Right lobe of liver (tissue), 6 donors: Measurements from ENCODE around the gene DNAH1. TPM values are rescaled to one million over a fixed set of nuclear protein-coding genes. Genes with fewer than 3 reads are reported as not detected.
A peak's percentile ranks its signal among the peaks of the same experiment; 100 is the strongest.

Experiments used
- ATAC-seq, 4 donors: fragments of 200-7000 bp; cut with Tn5 transposase; one replicate each; pipeline ENCODE4 v1.9.1; 2020; ENCODE audit warnings: mild to moderate bottlenecking in 4 of 4, moderate library complexity in 4 of 4
- DNase-seq, 3 donors: peaks; one replicate each; pipeline ENCODE4 v3.0.0-alpha.2; 2020
- H3K27ac ChIP-seq, 3 donors: fragments of 200-600 bp; one replicate each; pipeline ENCODE4 v1.8.0; 2022
- H3K27me3 ChIP-seq, 2 donors: fragments of 200-600 bp; one replicate each; pipeline ENCODE4 v1.8.0; 2022
- H3K36me3 ChIP-seq, 4 donors: fragments of 200-600 bp; sonication (generic) in 1 of 4; one replicate each; pipeline versions ENCODE4 v1.5.1 to v1.8.0; 2017 to 2022; ENCODE audit warnings: control low read depth in 1 of 4
- H3K4me1 ChIP-seq, 4 donors: fragments of 200-600 bp; sonication (generic) in 1 of 4; one replicate each; pipeline versions ENCODE4 v1.5.1 to v1.8.0; 2017 to 2022; ENCODE audit warnings: control low read depth in 1 of 4
- H3K4me3 ChIP-seq, 3 donors: fragments of 200-600 bp; one replicate each; pipeline ENCODE4 v1.8.0; 2022
- H3K9me3 ChIP-seq, 4 donors: fragments of 200-600 bp; sonication (generic) in 1 of 4; one replicate each; pipeline versions ENCODE4 v1.5.1 to v1.8.0; 2017 to 2022; ENCODE audit warnings: control low read depth in 1 of 4
- CTCF ChIP-seq, 4 donors: fragments of 200-600 bp in 3 of 4; fragments of 450-650 bp in 1 of 4; IDR thresholded peaks; one replicate each; pipeline versions ENCODE4 v1.5.1 to v1.8.0; 2016 to 2022; ENCODE audit warnings: antibody characterized with exemption in 4 of 4, mild to moderate bottlenecking in 2 of 4
- POLR2A ChIP-seq: fragments of 450-650 bp; IDR thresholded peaks from one replicate; pipeline ENCODE4 v1.6.1; 2017; ENCODE audit warnings: antibody characterized with exemption, mild to moderate bottlenecking
- WGBS: methylation state at CpG from one replicate; pipeline ENCODE4 v1.1.6; 2018; ENCODE audit warnings: low coverage, low lambda C conversion rate; ENCODE audit not compliant: insufficient coverage; ENCODE audit errors: missing lambda C conversion rate; 5-methylcytosine and 5-hydroxymethylcytosine counted together
- intact Hi-C, 2 donors: fragments of 100-400 bp; cut with DNase I; formaldehyde crosslinking; loops; one replicate each; pipeline versions ENCODE4 v1.11.2 to v1.14.1; 2022
- total RNA-seq, 6 experiments: library from RNA; depleted of rRNA in 2 of 6; stranded (reverse); fragments of >200 nt in 2 of 6; fragmentation: NEBNext Ultra II Directional in 3 of 6; extraction: Animal tissue kit (Norgen Biotek cat#: 25700) in 3 of 6; gene quantifications; one replicate each; pipeline versions ENCODE4 v1.1.0 to v1.2.4, GENCODE V29; 2016 to 2023
- donor health status: DM: no; HTN: yes; CAD: no.
- donor health status: DM: no; HTN: no; CAD: no.
- donor health status: DM: no; HTN: no; CAD: no.
- donor health status: DM: no; HTN: yes; CAD: no.
- donor health status: DM: no; HTN: yes; CAD: no.

Gene DNAH1
- total RNA-seq, 6 experiments from 2014 or later, result 1.6 to 11.2 (median 8.1) TPM

DNA sequence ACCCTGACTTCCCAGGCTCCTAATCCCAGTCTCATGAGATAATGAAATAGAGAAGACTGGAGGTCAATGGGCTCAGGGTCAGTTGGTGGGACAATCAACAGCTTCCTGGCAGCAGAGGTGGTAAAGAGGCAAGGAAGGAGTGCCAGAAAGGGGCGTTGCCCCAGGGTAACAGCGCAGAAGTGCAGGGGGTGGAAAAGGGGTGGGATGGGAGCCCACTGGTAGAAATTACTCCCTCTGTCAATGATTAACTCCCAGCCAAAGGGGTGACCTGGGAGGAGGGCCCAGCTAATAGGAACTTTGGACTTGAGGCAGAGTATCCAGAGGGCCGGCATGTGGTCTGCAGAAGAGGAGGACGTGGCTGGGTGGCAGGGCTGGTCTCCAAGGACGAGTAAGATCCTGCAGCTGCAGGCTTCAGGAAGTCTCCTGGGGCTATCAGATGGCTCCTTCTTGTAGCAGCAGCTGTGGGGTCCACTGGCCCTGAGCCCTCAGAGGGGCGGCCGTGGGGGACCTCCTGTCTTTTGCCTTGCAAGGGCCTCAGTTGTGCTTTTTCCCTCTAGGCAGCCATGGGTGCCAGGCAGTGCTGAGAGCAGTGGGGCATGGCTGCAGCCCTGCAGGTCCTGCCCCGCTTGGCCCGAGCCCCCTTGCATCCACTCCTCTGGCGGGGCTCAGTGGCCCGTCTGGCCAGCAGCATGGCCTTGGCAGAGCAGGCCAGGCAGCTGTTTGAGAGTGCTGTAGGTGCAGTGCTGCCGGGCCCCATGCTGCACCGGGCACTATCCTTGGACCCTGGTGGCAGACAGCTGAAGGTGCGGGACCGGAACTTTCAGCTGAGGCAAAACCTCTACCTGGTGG, 26.1 kb upstream of the DNAH1 start:
- peak; percentile 49 to 74 (median 60) for ATAC-seq
- H3K4me1 ChIP-seq, result peaks cover 0 to 67% (median 30%) of the 10 kb centered on the region in 4 donors
- peak overlapping the region; percentile 50 to 97 (median 77) for H3K4me3 ChIP-seq
- 29% methylated on average over 2 of the region's 15 CpGs for WGBS
- no peaks in the 10 kb centered on the region for H3K27me3 ChIP-seq
- no peaks in the 10 kb centered on the region for H3K9me3 ChIP-seq
- intact Hi-C loops, result loop anchor here in 1 of 2 donors (5.0 kb wide), 1 partner anchor 52 kb away; no protein-coding TSS in a partner anchor
- peak overlapping the region; percentile 56 to 100 (median 99) for H3K27ac ChIP-seq
- peaks cover 0 to 19% (median 8%) of the 10 kb centered on the region in 4 donors for H3K36me3 ChIP-seq
- peak; percentile 82 to 96 (median 89) for DNase-seq
- TF ChIP-seq POLR2A, result peak; percentile 80
- TF ChIP-seq CTCF (IDR thresholded peaks at IDR 0.05), result no peak

DNA sequence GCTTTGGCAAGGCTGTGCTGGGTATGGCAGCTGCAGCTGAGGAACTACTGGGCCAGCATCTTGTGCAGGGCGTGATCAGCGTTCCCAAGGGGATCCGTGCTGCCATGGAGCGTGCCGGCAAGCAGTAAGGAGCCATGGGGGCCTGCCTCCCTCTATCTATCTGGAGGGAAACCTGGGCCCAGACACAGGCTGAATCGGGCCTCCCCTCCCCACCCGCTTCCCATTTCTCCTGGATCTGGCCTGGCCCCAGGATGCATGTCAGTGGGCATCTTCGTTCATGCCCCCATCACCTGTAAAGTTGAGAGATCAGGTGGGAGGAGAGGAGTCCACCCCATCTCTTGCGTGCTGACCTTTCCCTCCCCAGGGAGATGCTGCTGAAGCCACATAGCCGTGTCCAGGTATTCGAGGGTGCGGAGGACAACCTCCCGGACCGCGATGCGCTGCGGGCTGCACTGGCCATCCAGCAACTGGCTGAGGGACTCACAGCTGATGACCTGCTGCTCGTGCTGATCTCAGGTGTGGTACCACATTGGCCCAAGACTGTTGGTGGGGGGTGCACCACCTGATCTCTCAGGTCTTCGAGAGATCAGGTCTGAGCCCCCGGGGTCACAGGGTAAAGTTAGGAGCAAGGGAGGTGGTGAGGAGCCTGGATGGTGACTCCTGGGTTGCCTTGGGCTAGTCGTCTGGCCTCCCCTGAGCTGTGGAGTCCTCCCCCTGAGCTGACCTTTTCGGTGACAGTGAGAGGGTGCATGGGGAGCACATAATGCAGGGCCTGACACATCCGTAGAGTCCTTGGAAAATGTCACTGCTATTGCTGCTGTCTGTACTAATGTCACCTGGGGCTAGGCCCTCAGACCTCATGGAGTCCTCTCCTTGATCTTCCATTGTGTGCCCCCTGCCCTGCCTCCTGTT, 25.3 kb upstream of the DNAH1 start:
- ATAC-seq, result no peak
- Histone ChIP-seq H3K4me1 (peaks cover 0 to 70% (median 26%) of the 10 kb centered on the region in 4 donors), H3K4me3 (peak overlapping the region; percentile 50 to 97 (median 77)), H3K27me3 (no peaks in the 10 kb centered on the region), H3K36me3 (peaks cover 0 to 19% (median 8%) of the 10 kb centered on the region in 4 donors), H3K27ac (peak overlapping the region; percentile 28 to 100 (median 73)), H3K9me3 (no peaks in the 10 kb centered on the region)
- no peak for TF ChIP-seq POLR2A
- TF ChIP-seq CTCF (IDR thresholded peaks at IDR 0.05), result no peak
- intact Hi-C loops, result loop anchor here in 1 of 2 donors (5.0 kb wide), 1 partner anchor 51 kb away; no protein-coding TSS in a partner anchor
- WGBS, result 33% methylated on average over 4 of the region's 23 CpGs
- no peak for DNase-seq

DNA sequence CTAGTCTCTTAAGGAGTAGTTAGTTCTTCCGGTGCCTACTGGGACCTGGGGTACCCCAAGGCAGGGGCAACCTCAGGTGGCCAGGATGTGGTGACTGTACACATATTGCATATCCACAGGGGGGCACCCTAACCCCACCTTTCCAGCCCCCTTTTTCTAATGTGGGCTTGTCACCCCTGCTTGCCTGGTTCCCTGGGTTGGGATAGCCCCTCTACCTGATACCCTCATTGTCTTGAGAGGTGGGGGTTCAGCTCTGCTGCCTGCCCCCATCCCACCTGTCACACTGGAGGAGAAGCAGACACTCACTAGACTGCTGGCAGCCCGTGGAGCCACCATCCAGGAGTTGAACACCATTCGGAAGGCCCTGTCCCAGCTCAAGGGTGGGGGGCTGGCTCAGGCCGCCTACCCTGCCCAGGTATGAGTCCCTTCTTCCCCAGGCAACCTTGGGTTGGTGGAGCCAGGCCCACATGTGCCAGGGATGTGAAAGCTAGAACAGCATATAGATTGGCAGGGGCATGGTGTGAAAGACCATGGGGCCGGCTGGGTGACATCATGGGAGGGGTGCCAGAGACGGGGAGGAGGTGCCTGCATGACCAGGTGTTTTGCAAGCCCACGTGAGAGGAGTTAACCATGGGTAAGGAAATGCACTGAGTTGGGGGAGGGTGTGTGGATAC, 24.5 kb upstream of the DNAH1 start:
- intact Hi-C loops, result loop anchor here in 1 of 2 donors (5.0 kb wide), 1 partner anchor 51 kb away; no protein-coding TSS in a partner anchor
- Histone ChIP-seq H3K9me3 (no peaks in the 10 kb centered on the region), H3K27me3 (no peaks in the 10 kb centered on the region), H3K4me3 (peak overlapping the region; percentile 50 to 97 (median 77)), H3K27ac (peak overlapping the region in 2 of 3 donors; percentile 73 to 100), H3K36me3 (peaks cover 0 to 19% (median 8%) of the 10 kb centered on the region in 4 donors), H3K4me1 (peaks cover 0 to 63% (median 23%) of the 10 kb centered on the region in 4 donors)
- peak in 1 of 4 donors; percentile 6 for ATAC-seq
- peak in 1 of 3 donors; percentile 49 for DNase-seq
- TF ChIP-seq POLR2A, result no peak
- TF ChIP-seq CTCF (IDR thresholded peaks at IDR 0.05), result peak; percentile 39 to 51 (median 48)
- WGBS, result 25% methylated on average over 7 of the region's 7 CpGs
